Uterus (tissue), 2 donors: Measurements from ENCODE around the gene CFDP1.

Experiments used
- POLR2A ChIP-seq, 2 donors: fragments of 450-650 bp; IDR thresholded peaks; one replicate each; pipeline ENCODE4 v1.6.1; 2016; ENCODE audit warnings: antibody characterized with exemption in 2 of 2, mild to moderate bottlenecking in 1 of 2, moderate library complexity in 1 of 2
- TF ChIP-seq, protein P1 (sequence below), 4 experiments: fragments of 200-600 bp in 2 of 4; fragments of 450-650 bp in 2 of 4; sonication (generic) in 2 of 4; IDR thresholded peaks; one replicate each; pipeline ENCODE4 v1.5.1; 2016 to 2019; ENCODE audit warnings: antibody characterized with exemption in 4 of 4, mild to moderate bottlenecking in 2 of 4, moderate library complexity in 1 of 4

DNA sequence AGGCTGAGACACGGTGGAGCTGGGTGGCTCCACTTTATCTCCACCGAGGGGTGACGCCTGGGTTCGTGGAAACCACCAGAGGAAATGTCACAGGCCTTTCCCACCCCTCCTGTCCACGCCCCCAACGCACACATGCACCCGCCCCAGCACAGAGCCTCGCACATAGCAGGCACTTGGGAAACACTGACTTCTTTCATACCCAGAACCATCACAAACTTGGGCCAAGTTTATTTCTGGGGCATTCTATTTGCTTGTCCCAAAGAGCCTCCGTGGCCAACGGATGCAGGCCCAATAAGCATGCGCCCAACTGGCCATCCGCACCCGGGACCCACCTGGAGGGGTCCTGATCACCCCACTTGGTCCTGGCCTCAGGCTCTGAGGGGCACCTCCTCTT, 185.2 kb downstream of the CFDP1 start:
- TF ChIP-seq POLR2A (IDR thresholded peaks at IDR 0.05) = no peak
- TF ChIP-seq, protein P1, sequence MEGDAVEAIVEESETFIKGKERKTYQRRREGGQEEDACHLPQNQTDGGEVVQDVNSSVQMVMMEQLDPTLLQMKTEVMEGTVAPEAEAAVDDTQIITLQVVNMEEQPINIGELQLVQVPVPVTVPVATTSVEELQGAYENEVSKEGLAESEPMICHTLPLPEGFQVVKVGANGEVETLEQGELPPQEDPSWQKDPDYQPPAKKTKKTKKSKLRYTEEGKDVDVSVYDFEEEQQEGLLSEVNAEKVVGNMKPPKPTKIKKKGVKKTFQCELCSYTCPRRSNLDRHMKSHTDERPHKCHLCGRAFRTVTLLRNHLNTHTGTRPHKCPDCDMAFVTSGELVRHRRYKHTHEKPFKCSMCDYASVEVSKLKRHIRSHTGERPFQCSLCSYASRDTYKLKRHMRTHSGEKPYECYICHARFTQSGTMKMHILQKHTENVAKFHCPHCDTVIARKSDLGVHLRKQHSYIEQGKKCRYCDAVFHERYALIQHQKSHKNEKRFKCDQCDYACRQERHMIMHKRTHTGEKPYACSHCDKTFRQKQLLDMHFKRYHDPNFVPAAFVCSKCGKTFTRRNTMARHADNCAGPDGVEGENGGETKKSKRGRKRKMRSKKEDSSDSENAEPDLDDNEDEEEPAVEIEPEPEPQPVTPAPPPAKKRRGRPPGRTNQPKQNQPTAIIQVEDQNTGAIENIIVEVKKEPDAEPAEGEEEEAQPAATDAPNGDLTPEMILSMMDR (IDR thresholded peaks at IDR 0.05) = no peak
